ENCODE results near the gene RHOB. TPM values are rescaled to one million over a fixed set of nuclear protein-coding genes. Genes with fewer than 3 reads are reported as not detected.

Gene RHOB
- total RNA-seq, 1 experiment from 2014 or later: 143 TPM

DNA sequence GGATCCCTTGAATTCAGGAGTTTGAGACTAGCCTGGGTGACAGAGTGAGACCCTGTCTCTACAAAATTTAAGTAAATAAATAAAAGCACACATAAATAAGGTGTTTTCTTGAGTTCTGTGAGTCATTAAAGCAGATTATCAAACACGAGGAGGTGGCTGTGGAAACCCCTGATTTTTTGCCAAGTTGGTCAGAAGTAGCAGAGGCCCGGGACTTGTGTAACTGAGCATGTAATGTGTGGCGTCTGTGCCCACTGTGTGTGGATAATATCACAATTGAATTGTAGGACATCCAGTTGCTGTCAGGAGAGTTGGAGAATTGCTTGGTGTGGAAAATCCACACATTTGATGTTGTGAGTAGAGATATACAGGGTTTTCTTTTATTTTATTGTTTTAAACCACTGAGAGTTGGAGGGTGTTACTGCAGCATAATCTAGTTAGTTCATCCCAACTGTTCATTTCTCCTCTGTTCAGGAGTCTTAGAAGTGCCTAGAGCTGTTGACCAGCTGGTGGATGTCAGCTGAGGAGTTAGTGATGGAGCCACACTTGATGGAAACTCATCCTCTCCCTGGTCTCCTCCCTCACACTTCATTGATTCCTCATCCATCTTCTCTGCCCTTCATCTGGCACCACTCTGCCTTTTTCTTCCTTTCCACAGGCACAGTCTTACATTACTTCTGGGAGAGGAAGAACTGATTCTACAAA is 45.9 kb upstream of the RHOB start:
- CTCF ChIA-PET: interaction anchor here (0.7 to 1.1 kb wide), 2 partner anchors 9 to 11 kb away, joined by 3 read pairs; no protein-coding TSS in a partner anchor
- Mint-ChIP-seq H3K27ac (ENCODE audit: unreplicated experiment) (no peak overlapping the region), H3K4me1 (ENCODE audit: low read depth, unreplicated experiment) (peaks cover 7% of the 10 kb centered on the region), H3K36me3 (ENCODE audit: insufficient read depth, unreplicated experiment) (no peaks in the 10 kb centered on the region), H3K9me3 (ENCODE audit: low read depth, unreplicated experiment) (no peaks in the 10 kb centered on the region), H3K27me3 (ENCODE audit: unreplicated experiment) (peaks cover 14% of the 10 kb centered on the region), H3K4me3 (ENCODE audit: low read depth, unreplicated experiment) (no peak overlapping the region)
- no peak for DNase-seq
- no TSS peak for BruUV-seq (replicated peaks)
- intact Hi-C loops (cut with micrococcal nuclease; ENCODE audit: unreplicated experiment): no loop called here
- TF ChIP-seq, protein P1, sequence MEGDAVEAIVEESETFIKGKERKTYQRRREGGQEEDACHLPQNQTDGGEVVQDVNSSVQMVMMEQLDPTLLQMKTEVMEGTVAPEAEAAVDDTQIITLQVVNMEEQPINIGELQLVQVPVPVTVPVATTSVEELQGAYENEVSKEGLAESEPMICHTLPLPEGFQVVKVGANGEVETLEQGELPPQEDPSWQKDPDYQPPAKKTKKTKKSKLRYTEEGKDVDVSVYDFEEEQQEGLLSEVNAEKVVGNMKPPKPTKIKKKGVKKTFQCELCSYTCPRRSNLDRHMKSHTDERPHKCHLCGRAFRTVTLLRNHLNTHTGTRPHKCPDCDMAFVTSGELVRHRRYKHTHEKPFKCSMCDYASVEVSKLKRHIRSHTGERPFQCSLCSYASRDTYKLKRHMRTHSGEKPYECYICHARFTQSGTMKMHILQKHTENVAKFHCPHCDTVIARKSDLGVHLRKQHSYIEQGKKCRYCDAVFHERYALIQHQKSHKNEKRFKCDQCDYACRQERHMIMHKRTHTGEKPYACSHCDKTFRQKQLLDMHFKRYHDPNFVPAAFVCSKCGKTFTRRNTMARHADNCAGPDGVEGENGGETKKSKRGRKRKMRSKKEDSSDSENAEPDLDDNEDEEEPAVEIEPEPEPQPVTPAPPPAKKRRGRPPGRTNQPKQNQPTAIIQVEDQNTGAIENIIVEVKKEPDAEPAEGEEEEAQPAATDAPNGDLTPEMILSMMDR (IDR thresholded peaks at IDR 0.05; ENCODE audit: unreplicated experiment): no peak

DNA sequence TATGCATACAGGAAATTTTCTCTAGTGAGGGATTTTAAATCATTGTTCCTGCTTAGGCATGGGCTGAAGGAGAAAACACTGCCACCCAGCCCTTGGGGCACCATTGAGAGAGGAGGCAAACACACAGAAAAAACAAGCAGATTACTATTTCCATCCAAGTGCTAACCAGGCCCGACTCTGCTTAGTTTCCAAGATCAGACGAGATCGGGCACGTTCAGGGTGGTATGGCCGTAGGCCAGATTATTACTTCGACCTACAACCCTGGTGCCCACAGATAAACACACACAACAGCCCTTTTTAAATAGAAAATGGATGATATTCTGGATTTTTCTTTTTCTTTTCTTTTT is 45.4 kb upstream of the RHOB start:
- peaks cover 14% of the 10 kb centered on the region for H3K27me3 Mint-ChIP-seq (ENCODE audit: unreplicated experiment)
- H3K4me1 Mint-ChIP-seq (ENCODE audit: low read depth, unreplicated experiment): peaks cover 2% of the 10 kb centered on the region
- no peak overlapping the region for H3K27ac Mint-ChIP-seq (ENCODE audit: unreplicated experiment)
- H3K36me3 Mint-ChIP-seq (ENCODE audit: insufficient read depth, unreplicated experiment): no peaks in the 10 kb centered on the region
- no TSS peak for BruUV-seq (replicated peaks)
- H3K4me3 Mint-ChIP-seq (ENCODE audit: low read depth, unreplicated experiment): no peak overlapping the region
- H3K9me3 Mint-ChIP-seq (ENCODE audit: low read depth, unreplicated experiment): no peaks in the 10 kb centered on the region
- CTCF ChIA-PET: no interaction called here
- no peak for DNase-seq
- intact Hi-C loops (cut with micrococcal nuclease; ENCODE audit: unreplicated experiment): no loop called here
- TF ChIP-seq, protein P1 (IDR thresholded peaks at IDR 0.05; ENCODE audit: unreplicated experiment): no peak

DNA sequence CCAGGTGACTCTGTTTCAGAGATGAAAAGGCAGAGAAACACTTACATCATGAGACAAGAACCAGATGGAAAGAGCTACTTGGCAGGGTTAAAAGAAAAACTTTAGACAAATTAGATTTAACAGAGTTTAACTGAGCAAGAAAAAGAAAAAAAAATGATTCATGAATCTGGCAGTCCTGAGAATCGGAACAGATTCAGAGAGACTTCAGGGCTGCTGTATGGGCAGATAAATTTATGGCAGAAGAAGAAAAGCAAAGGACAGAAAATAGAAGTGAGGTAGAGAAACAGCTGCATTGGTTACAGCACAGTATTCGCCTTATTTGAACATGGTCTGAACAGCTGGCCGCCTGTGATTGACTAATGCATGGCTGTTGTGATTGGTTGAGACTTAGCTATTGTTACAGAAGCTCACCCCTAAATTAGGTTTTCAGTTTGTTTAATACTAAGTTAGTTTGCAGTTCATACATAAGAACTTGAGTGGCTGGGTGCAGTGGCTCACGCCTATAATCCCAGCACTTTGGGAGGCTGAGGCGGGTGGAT is 43.0 kb upstream of the RHOB start:
- H3K4me3 Mint-ChIP-seq (ENCODE audit: low read depth, unreplicated experiment): no peak overlapping the region
- H3K4me1 Mint-ChIP-seq (ENCODE audit: low read depth, unreplicated experiment): no peaks in the 10 kb centered on the region
- H3K36me3 Mint-ChIP-seq (ENCODE audit: insufficient read depth, unreplicated experiment): no peaks in the 10 kb centered on the region
- TF ChIP-seq, protein P1 (IDR thresholded peaks at IDR 0.05; ENCODE audit: unreplicated experiment): no peak
- no TSS peak for BruUV-seq (replicated peaks)
- no peak overlapping the region for H3K27ac Mint-ChIP-seq (ENCODE audit: unreplicated experiment)
- no peak for DNase-seq
- H3K9me3 Mint-ChIP-seq (ENCODE audit: low read depth, unreplicated experiment): peaks cover 2% of the 10 kb centered on the region
- intact Hi-C loops (cut with micrococcal nuclease; ENCODE audit: unreplicated experiment): no loop called here
- CTCF ChIA-PET: interaction anchor here (1.0 kb wide), 1 partner anchor 239 kb away, joined by 3 read pairs; no protein-coding TSS in a partner anchor
- no peaks in the 10 kb centered on the region for H3K27me3 Mint-ChIP-seq (ENCODE audit: unreplicated experiment)

DNA sequence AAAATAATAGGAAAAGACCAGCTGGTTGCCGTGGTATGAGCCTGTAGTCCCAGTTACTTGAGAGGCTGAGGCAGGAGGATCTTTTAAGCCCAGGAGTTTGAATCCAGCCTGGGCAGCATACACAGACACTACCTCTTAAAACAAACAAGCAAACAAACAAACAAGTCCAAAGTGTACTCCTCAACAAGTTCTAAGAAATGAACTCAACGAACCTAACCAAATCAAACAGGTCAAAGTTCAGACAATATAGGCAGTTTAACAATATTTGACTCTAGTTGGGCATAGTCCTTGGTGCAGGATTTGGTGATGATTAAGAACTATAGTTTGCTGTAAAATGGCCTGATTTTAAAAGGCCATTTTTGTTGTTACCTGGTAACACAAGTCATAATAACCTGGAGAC is 41.9 kb upstream of the RHOB start:
- TF ChIP-seq, protein P1 (IDR thresholded peaks at IDR 0.05; ENCODE audit: unreplicated experiment): no peak

More for the DNA sequence above, 41.9 kb upstream of the RHOB start:
- CTCF ChIA-PET: interaction anchor here (0.7 kb wide), 2 partner anchors 9 to 20 kb away, joined by 4 to 6 read pairs; no protein-coding TSS in a partner anchor
- H3K9me3 Mint-ChIP-seq (ENCODE audit: low read depth, unreplicated experiment): peaks cover 5% of the 10 kb centered on the region
- no peak for DNase-seq
- H3K4me3 Mint-ChIP-seq (ENCODE audit: low read depth, unreplicated experiment): no peak overlapping the region
- H3K36me3 Mint-ChIP-seq (ENCODE audit: insufficient read depth, unreplicated experiment): no peaks in the 10 kb centered on the region
- H3K27ac Mint-ChIP-seq (ENCODE audit: unreplicated experiment): no peak overlapping the region
- H3K27me3 Mint-ChIP-seq (ENCODE audit: unreplicated experiment): no peaks in the 10 kb centered on the region
- intact Hi-C loops (cut with micrococcal nuclease; ENCODE audit: unreplicated experiment): no loop called here
- no peaks in the 10 kb centered on the region for H3K4me1 Mint-ChIP-seq (ENCODE audit: low read depth, unreplicated experiment)
- BruUV-seq (replicated peaks): no TSS peak

Measured in Calu3 (cell line).